SH-SY5Y (cell line): ENCODE data around the gene ITGB4.

Experiments used
- GATA2 ChIP-seq: IDR thresholded peaks from 2 replicates; pipeline ENCODE4 v1.6.1; 2011; ENCODE audit warnings: mild to moderate bottlenecking, low read depth, low read length
- GATA3 ChIP-seq: IDR thresholded peaks from 2 replicates; pipeline ENCODE4 v1.6.1; 2011; ENCODE audit warnings: low read depth, mild to moderate bottlenecking, low read length, moderate library complexity

GRCh38 chr17:75754378-75755204 lies 33.3 kb downstream of the ITGB4 start:
- TF ChIP-seq GATA2 (no peak), GATA3 (no peak)
